Fibroblast of skin of scalp (primary cell): Measurements from ENCODE around the gene RNF180.
"Not testable (repeated sequence)": the region's sequence is repeated elsewhere in the genome, so short reads cannot be mapped to it uniquely, and the experiment has no call there.

Experiments used
- DNase-seq: peaks from one replicate; pipeline ENCODE4 v3.0.0-alpha.2; 2013

RNF180 gene

GRCh38 chr5:64407103-64407825, 241.6 kb downstream of the RNF180 start:
- DNase-seq: not testable (repeated sequence)

DNA sequence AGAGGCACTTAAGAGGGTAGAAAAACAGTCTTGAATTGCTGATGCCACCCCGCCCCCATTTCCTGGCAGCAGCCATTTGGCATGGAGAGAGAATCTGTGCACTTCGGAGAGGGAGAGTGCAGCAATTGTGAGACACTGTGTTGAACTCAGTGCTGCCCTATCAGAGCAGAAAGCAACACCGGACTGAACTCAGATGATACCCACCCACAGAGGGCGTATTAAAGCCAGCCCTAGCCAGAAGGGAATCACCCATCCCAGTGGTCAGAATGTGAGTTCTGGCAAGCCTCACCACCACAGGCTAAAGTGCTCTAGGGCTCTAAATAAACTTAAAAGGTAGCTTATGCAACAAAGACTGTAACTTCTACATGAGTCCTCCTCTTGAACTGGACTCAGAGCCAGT, 251.7 kb downstream of the RNF180 start:
- DNase-seq: no peak

DNA sequence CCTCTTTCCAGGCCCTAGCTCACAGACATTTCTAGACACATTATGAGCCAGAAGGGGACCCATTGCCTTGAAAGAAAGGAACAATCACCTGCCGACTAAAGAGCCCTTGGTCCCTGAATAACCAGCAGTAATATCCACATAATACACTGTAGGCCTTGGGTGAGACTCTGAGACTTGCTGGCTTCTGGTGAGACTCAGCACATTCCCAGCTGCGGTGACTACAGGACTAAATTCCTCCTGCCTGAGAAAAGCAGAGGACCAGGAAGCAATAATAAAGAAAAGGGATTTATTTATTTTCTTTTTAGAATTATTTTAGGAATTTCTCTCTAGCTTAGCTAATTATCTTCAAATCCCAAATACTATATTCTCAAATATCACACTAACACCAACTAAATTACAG, 252.4 kb downstream of the RNF180 start:
- DNase-seq: no peak
